ENCODE measurements around the gene ZBTB9.

DNA sequence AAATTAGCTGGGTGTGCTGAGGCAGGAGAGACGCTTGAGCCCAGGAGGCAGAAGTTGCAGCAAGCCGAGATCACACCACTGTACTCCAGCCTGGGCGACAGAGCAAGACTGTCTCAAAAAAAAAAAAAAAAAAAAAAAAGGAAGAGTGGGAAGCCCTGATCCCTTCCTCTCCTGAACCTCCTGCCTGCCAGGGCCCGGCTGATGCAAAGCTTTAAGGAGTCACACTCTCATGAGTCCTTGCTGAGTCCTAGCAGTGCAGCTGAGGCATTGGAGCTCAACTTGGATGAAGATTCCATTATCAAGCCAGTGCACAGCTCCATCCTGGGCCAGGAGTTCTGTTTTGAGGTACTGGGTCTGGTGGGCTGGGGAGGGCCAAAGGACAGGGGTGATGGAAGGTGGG, 19.4 kb upstream of the ZBTB9 start:
- TF ChIP-seq, protein P1, sequence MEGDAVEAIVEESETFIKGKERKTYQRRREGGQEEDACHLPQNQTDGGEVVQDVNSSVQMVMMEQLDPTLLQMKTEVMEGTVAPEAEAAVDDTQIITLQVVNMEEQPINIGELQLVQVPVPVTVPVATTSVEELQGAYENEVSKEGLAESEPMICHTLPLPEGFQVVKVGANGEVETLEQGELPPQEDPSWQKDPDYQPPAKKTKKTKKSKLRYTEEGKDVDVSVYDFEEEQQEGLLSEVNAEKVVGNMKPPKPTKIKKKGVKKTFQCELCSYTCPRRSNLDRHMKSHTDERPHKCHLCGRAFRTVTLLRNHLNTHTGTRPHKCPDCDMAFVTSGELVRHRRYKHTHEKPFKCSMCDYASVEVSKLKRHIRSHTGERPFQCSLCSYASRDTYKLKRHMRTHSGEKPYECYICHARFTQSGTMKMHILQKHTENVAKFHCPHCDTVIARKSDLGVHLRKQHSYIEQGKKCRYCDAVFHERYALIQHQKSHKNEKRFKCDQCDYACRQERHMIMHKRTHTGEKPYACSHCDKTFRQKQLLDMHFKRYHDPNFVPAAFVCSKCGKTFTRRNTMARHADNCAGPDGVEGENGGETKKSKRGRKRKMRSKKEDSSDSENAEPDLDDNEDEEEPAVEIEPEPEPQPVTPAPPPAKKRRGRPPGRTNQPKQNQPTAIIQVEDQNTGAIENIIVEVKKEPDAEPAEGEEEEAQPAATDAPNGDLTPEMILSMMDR (IDR thresholded peaks at IDR 0.05) = no peak
- TF ChIP-seq EZH2 (IDR thresholded peaks at IDR 0.05; ENCODE audit: borderline replicate concordance, insufficient read depth, low read depth, low read length, poor library complexity, severe bottlenecking) = no peak

All from B cell (primary cell).